IPS-15b (cell line): ENCODE results near the gene SLC1A1.
"Not testable (repeated sequence)": the region's sequence is repeated elsewhere in the genome, so short reads cannot be mapped to it uniquely, and the experiment has no call there.

Experiments
- H3K27me3 ChIP-seq: one replicate; pipeline ENCODE4 v1.6.1; 2013; ENCODE audit warnings: low read length; ENCODE audit not compliant: control insufficient read depth, insufficient read depth
- H3K36me3 ChIP-seq: one replicate; pipeline ENCODE4 v1.6.1; 2013; ENCODE audit warnings: low read length; ENCODE audit not compliant: control insufficient read depth, insufficient read depth
- H3K4me1 ChIP-seq: one replicate; pipeline ENCODE4 v1.6.1; 2013; ENCODE audit warnings: mild to moderate bottlenecking, low read length; ENCODE audit not compliant: control insufficient read depth, insufficient read depth
- H3K4me3 ChIP-seq: one replicate; pipeline ENCODE4 v1.5.1; 2013; ENCODE audit warnings: low read depth, low read length
- H3K9ac ChIP-seq: one replicate; pipeline ENCODE4 v1.6.1; 2013; ENCODE audit warnings: low read depth, mild to moderate bottlenecking, low read length
- H3K9me3 ChIP-seq: one replicate; pipeline ENCODE4 v1.6.1; 2013; ENCODE audit warnings: mild to moderate bottlenecking, low read length; ENCODE audit not compliant: control insufficient read depth, insufficient read depth

The SLC1A1 gene

DNA sequence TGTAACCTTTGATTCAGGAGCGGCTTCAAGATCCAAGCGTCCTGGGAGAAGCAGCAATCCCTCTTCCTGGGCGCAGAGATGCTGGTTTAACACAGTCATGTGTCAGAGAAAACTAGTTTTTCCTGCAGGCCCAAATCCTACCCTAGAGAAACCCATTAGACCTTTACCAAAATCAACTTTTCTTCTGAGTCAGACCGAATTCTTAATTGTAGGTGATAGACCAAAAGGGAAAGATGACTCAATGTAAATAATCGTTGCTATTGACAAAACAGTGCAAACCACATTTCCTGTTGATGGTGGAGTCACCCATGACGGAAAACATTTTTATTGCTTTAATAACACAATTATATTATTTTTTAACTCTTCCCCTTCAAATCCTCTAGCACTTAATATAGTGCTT is 40.1 kb downstream of the SLC1A1 start:
- Histone ChIP-seq H3K4me1 (peaks cover 8% of the 10 kb centered on the region), H3K9ac (no peak overlapping the region), H3K9me3 (no peaks in the 10 kb centered on the region), H3K27me3 (no peaks in the 10 kb centered on the region), H3K4me3 (no peak overlapping the region), H3K36me3 (no peaks in the 10 kb centered on the region)

DNA sequence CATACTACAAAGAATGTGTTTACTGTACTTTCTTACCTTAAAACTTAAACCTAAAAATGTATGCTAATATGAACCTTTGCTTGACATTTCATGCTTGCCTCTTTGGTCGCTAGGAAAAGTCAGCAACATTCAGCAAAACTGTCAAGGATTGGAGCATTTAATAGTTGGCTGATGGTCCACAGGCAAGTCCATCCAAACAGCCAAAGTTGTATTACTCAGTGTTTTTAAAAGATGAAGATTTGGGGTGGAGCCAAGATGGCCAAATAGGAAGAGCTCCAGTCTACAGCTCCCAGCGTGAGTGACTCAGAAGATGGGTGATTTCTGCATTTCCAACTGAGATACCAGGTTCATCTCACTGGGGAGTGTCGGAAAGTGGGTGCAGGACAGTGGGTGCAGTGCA is 40.6 kb downstream of the SLC1A1 start:
- H3K36me3 ChIP-seq, H3K4me1 ChIP-seq, H3K4me3 ChIP-seq, H3K27me3 ChIP-seq, H3K9ac ChIP-seq, H3K9me3 ChIP-seq: not testable (repeated sequence)

DNA sequence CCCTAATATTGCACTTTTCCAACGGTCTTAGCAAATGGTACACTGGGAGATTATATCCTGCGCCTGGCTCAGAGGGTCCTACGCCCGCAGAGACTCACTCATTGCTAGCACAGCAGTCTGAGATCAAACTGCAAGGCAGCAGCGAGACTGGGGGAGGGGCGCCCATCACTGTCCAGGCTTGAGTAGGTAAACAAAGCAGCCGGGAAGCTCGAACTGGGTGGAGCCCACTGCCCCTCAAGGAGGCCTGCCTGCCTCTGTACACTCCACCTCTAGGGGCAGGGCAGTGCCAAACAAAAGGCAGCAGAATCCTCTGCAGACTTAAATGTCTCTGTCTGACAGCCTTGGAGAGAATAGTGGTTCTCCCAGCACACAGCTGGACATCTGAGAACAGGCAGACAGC is 41.1 kb downstream of the SLC1A1 start:
- H3K36me3 ChIP-seq, H3K9me3 ChIP-seq: not testable (repeated sequence)

DNA sequence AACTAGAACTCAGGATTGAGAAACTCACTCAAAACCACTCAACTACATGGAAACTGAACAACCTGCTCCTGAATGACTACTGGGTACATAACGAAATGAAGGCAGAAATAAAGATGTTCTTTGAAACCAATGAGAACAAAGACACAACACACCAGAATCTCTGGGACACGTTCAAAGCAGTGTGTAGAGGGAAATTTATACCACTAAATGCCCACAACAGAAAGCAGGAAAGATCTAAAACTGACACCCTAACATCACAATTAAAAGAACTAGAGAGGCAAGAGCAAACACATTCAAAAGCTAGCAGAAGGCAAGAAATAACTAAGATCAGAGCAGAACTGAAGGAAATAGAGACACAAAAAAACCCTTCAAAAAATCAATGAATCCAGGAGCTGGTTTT is 43.6 kb downstream of the SLC1A1 start:
- H3K36me3 ChIP-seq, result not testable (repeated sequence)

More for the DNA sequence above, 41.1 kb downstream of the SLC1A1 start:
- not testable (repeated sequence) for H3K4me3 ChIP-seq, H3K9ac ChIP-seq, H3K4me1 ChIP-seq, H3K27me3 ChIP-seq

DNA sequence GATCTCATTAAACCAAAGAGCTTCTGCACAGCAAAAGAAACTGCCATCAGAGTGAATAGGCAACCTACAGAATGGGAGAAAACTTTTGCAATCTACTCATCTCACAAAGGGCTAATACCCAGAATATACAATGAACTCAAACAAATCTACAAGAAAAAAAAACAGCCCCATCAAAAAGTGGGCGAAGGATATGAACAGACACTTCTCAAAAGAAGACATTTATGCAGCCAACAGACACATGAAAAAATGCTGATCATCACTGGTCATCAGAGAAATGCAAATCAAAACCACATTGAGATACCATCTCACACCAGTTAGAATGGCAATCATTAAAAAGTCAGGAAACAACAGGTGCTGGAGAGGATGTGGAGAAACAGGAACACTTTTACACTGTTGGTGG is 45.9 kb downstream of the SLC1A1 start:
- H3K4me3 ChIP-seq, H3K9ac ChIP-seq, H3K9me3 ChIP-seq, H3K36me3 ChIP-seq, H3K4me1 ChIP-seq, H3K27me3 ChIP-seq: not testable (repeated sequence)

More for the DNA sequence above, 43.6 kb downstream of the SLC1A1 start:
- H3K9ac ChIP-seq, H3K9me3 ChIP-seq, H3K4me1 ChIP-seq, H3K4me3 ChIP-seq, H3K27me3 ChIP-seq: not testable (repeated sequence)

DNA sequence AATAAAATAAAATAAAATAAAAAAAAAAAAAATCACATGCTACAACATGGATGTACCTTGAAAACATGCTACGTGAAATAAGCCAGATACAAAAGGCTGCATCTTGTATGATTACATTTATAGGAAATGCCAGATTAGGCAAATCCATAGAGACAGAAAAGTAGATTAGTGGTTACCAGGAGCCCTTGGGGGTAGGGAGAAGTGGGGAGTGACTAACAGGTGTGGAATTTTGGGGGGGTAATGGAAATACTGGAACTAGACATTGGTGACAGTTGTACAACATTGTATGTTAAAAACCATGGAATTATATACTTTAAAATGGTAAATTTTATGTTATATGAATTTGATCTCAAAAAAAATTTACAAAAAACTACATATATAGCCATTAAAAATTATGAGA is 47.3 kb downstream of the SLC1A1 start:
- Histone ChIP-seq H3K9me3 (no peaks in the 10 kb centered on the region), H3K9ac (no peak overlapping the region), H3K4me1 (peaks cover 3% of the 10 kb centered on the region), H3K4me3 (no peak overlapping the region), H3K27me3 (no peaks in the 10 kb centered on the region), H3K36me3 (no peaks in the 10 kb centered on the region)

DNA sequence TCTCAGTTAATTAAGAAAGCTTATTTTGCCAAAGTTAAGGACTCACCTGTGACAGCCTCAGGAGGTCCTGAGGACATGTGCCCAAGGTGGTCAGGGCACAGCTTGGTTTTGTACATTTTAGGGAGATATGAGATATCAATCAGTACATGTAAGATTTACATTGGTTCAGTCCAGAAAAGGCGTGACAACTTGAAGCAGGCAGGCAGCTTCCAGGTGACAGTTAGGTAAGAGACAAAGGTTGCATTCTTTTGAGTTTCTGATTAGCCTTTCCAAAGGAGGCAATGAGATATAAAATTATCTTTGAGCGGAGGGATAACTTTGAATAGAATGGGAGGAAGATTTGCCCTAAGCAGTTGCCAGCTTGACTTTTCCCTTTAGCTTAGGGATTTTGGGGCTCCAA is 47.8 kb downstream of the SLC1A1 start:
- peaks cover 3% of the 10 kb centered on the region for H3K4me1 ChIP-seq
- H3K4me3 ChIP-seq, result no peak overlapping the region
- no peak overlapping the region for H3K9ac ChIP-seq
- H3K9me3 ChIP-seq, result no peaks in the 10 kb centered on the region
- no peaks in the 10 kb centered on the region for H3K27me3 ChIP-seq
- H3K36me3 ChIP-seq, result no peaks in the 10 kb centered on the region

DNA sequence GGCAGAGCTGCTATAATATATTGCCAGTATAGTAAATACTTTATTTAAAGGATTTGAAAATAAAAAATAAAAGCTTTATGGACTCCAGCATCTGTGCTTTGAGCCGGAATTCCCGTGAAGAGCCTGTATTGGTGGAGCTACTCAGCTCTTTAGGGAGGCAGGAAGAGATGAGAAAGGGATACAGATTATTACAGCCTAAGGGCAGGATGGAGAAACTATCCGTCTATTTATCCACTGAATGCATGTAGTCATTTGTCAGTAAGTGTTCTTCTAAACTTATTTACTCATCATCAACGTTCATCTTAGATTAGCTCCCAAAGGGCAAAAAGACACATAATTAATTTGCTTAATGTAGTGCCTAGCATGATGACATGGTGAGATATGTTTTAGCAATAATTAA is 48.4 kb downstream of the SLC1A1 start:
- H3K27me3 ChIP-seq, result no peaks in the 10 kb centered on the region
- H3K9ac ChIP-seq, result no peak overlapping the region
- no peaks in the 10 kb centered on the region for H3K9me3 ChIP-seq
- H3K4me3 ChIP-seq, result no peak overlapping the region
- no peaks in the 10 kb centered on the region for H3K36me3 ChIP-seq
- peaks cover 3% of the 10 kb centered on the region for H3K4me1 ChIP-seq

DNA sequence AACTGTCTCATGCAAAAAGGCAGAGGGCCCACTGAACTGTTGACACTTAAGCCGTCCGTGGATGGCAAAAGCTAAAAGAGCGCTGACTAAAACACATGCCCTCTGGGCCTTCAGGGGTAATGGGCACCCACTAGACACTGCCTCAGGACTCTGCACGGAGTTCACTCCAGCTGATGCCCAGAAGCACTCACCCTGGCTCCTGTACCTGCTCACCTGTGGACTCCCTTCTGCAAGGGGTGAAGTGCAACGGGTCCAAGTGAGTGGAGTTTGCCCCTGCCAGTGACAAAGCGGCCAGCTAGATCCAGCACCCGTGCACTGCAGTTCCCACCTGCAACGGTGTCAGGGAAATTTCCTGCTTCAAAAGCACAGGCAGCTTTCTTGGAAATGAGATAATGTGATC is 50.2 kb downstream of the SLC1A1 start:
- no peaks in the 10 kb centered on the region for H3K36me3 ChIP-seq
- H3K4me3 ChIP-seq, result no peak overlapping the region
- H3K4me1 ChIP-seq, result peaks cover 3% of the 10 kb centered on the region
- H3K9me3 ChIP-seq, result no peaks in the 10 kb centered on the region
- no peak overlapping the region for H3K9ac ChIP-seq
- H3K27me3 ChIP-seq, result no peaks in the 10 kb centered on the region

DNA sequence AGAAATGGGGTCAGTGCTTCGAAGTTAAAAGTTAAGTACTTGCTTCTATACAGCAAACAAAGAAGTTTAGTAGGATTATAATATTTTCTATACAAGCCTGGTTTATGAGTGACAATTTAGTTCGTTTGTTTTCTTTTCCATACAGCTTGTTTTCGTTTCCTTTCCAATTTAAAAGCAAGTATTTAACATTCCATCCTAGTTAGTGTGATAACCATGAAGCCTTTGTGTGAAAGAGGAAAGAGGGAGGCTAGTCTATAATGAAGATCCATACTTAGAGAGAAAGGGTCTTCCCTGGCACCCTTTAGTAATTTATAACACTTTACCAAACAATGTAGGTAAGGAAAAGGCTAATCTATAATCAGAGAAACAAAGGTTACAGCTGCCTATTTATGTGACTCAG is 51.0 kb downstream of the SLC1A1 start:
- Histone ChIP-seq H3K27me3 (no peaks in the 10 kb centered on the region), H3K4me3 (no peak overlapping the region), H3K4me1 (peaks cover 3% of the 10 kb centered on the region), H3K9me3 (no peaks in the 10 kb centered on the region), H3K36me3 (no peaks in the 10 kb centered on the region), H3K9ac (no peak overlapping the region)

DNA sequence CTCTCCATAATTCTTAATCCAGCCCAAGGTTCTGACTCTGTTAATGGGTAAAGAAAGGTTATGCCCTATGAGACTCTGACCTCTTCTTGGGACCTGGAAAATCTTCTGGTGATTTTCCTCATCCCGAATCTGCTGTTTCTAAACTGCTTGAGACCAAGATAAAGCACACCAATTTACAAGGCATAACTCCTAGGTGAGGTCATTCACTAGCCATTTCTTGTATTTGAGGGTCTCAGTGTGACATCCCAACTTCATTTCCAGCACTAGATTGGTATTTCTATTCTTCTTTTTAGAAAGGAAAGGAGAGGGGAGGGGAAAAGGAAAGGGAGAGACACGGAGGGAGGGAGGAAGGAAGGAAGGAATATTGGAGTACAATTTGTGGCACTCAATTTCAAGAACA is 51.6 kb downstream of the SLC1A1 start:
- Histone ChIP-seq H3K27me3 (no peaks in the 10 kb centered on the region), H3K9ac (no peak overlapping the region), H3K4me1 (peaks cover 3% of the 10 kb centered on the region), H3K36me3 (no peaks in the 10 kb centered on the region), H3K9me3 (no peaks in the 10 kb centered on the region), H3K4me3 (peak overlapping the region; percentile 9)

DNA sequence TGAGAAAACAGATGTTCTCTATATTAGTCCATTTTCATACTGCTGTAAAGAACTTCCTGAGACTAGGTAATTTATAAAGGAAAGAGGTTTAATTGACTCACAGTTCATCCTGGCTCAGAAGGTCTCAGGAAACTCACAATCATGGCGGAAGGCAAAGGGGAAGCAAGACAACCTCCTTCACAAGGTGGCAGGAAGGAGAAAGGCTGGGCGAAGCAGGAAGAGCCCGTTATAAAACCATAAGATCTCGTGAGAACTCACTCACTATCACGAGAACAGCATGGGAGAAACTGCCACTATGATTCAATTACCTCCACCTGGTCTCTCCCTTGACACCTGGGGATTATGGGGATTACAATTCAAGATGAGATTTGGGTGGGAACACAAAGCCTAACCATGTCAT is 54.4 kb downstream of the SLC1A1 start:
- H3K27me3 ChIP-seq, H3K4me3 ChIP-seq, H3K9ac ChIP-seq: not testable (repeated sequence)

DNA sequence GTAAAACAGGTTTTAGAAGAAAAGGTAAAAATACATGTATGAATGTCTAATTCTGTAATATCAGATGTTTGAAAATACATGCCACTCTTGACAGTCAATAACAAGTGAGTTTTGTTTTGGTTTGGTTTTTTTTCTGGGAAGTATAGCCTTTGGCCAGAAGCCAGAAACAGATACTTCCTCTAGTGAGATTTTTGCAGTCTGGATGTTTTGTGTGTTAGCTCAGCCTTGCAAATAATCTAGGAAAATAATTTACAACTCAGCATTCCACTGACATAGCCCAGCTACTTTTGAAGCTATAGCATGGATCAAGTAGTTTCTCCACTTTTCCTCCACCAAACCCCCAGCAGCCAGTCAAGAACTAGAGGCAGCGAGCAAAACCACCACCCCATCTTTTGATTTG is 56.7 kb downstream of the SLC1A1 start:
- H3K4me3 ChIP-seq, result no peak overlapping the region
- no peaks in the 10 kb centered on the region for H3K27me3 ChIP-seq
- H3K36me3 ChIP-seq, result no peaks in the 10 kb centered on the region
- no peak overlapping the region for H3K9ac ChIP-seq
- no peaks in the 10 kb centered on the region for H3K9me3 ChIP-seq
- no peaks in the 10 kb centered on the region for H3K4me1 ChIP-seq

More for the DNA sequence above, 54.4 kb downstream of the SLC1A1 start:
- not testable (repeated sequence) for H3K9me3 ChIP-seq, H3K4me1 ChIP-seq, H3K36me3 ChIP-seq
